HT1080 (cell line): ENCODE data around the gene IGIP. TPM values are rescaled to one million over a fixed set of nuclear protein-coding genes. Genes with fewer than 3 reads are reported as not detected.

Source experiments
- DNase-seq: peaks from one replicate; pipeline ENCODE4 v3.0.0-alpha.2; 2015; ENCODE audit warnings: low read depth
- total RNA-seq: library from RNA; depleted of rRNA; stranded (reverse); fragments of >200 nt; shearing (Covaris generic); gene quantifications from 2 replicates; pipeline ENCODE4 v1.2.3, GENCODE V29; 2014; rRNA removed

Gene IGIP
- total RNA-seq, 1 experiment from 2014 or later = 0.85 TPM

DNA sequence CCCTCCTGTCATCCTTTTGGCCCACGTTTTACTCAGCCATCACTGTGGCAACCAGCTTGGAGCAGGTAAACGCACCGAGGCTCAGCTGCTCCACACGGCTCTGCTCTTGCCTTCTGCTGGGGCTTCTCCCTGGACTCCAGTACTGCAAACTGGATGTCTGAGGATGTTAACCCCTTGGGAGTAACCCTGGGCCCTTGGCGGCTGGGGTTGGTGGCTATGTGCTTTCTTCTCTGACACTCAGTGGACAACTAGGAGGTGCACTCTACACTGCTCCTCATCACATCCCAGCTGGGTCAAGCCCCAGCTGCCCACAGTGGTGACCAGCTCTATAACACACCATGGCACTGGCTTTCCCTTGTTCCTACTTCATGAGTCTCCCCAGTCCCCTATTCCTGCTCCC lies 37.0 kb downstream of the IGIP start:
- DNase-seq = no peak

DNA sequence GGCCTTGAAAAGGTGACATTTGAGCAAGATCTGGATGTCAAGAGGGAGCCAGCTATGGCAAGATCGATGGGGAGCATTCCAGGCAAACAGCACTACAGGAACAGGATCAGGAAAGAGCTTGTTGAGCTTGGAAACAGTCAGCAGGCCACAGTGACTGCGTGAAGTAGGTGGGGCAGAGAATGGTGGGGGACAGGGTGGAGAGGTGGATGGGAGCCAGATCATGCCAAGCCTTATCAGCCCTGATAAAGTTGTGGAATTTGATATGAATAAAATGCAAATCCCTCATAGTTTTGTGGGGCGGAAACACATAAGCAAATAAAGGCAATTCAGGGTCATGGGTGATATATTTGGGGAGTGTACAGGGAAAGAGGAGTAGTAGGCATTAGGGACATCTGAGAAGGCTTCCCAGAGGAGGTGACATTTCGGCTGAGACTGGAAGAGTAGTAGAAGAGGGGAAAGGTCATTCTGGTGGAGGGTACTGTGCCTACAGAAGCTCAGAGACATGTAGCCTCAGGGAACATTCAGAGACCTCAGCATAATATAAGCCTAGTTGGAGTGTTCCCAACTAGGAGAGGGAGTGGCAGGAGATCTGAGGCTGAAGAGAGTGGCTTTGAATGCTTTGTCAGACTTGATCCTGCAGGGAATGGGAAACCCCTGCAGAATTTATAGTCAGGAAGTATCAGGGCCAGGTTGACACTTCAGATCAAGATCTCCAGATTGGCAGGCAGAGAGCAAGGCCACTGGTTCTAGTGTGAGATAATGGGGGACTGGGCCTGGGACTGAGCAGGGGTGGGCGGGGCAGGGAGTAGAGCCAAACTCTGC lies 39.6 kb downstream of the IGIP start:
- DNase-seq = no peak

GRCh38 chr5:140165923-140166270 lies 40.2 kb downstream of the IGIP start:
- DNase-seq = no peak

GRCh38 chr5:140166911-140167310 lies 41.2 kb downstream of the IGIP start:
- no peak for DNase-seq

GRCh38 chr5:140168371-140168770 lies 42.6 kb downstream of the IGIP start:
- no peak for DNase-seq

- DNase-seq = peak; percentile 42
Measured at GRCh38 chr5:140169410-140169809, 43.7 kb downstream of the IGIP start.

DNA sequence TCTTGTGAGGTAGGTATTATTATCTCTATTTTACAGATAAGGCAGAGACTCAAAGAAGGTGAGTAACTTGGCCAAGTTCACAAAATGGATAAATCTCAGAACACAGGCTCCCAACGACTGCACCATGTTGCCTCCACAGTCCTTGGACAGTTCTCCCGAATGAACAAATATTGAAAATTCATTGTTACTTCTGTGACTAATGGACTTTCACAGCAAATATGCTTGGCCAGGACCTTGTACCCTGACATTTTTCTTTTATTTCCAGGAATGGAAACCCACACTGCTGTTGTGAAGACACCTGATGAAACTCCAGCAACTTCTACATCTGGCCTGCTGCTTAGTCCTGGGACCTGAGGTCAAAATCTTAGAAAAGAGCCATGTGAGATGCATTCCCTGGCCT lies 46.7 kb downstream of the IGIP start:
- no peak for DNase-seq

DNA sequence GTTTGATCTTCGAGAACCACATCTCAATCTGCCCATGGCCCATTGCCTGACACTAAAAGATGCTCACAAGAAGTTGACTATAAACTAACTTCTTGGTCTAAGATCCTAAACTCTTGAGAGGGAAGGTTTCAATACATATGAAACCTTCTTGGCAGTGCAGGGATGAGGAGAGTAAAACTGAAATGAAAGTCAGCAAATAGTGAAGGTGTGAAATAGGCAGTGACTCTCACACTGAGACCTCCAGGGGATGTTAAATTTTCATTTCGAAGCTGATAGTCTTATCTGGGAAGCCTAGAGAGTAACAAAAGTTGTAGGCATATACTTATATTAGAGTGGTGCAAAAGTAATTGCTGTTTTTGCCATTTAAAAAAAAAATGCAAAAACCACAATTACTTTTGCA lies 48.3 kb downstream of the IGIP start:
- no peak for DNase-seq

DNA sequence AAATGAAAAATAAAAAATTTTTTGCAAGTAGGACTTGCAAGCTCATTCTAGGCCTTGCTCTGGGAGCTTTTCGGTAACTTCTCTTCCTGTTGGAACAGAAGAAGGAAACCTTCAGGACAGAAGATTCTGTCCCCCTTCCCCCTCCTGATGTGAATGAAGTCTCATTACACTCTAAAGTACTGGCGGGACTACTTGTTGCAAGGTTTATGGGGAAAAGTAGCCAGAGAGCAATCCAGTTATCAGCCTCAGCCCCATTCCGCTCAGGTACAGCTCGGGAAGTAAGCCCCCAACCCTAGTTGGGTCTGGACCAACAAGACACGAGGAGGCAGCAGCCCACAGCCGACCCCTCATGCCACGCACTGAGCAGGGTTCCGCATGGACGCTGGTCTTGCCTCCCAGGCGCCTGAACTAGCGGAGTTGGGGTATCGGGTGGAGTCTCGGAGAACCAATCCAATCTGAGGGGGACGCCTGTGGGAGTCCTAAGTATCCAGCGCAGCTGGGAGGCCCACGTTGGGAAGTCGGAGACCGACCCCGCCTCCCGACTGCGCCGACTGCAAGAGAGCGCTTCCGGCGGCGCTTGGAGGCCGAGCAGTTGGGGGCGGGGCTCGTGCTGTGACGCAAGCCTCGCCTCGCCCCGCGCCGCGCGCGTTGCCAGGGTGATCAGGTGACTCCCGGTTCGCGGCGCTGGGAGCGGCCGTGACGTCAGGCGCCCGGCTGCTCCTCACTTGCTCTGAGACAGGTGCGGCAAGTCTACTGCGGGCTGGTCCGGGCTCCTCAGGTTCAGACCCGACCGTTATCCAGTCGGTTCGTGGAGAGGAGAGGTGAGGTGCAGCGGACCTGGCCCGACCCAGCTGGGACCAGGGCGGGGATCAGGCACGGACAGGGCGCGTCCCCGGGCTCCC lies 49.0 kb downstream of the IGIP start, which contains the start of gene CYSTM1:
Gene CYSTM1 (plus strand): TSS at position 724 of the 902 bp plus-strand sequence. CDS start 19,278 bp downstream, outside the sequence.
- DNase-seq = peak; percentile 91

- DNase-seq = peak; percentile 72
Measured at GRCh38 chr5:140175367-140176030, 49.8 kb downstream of the IGIP start.

DNA sequence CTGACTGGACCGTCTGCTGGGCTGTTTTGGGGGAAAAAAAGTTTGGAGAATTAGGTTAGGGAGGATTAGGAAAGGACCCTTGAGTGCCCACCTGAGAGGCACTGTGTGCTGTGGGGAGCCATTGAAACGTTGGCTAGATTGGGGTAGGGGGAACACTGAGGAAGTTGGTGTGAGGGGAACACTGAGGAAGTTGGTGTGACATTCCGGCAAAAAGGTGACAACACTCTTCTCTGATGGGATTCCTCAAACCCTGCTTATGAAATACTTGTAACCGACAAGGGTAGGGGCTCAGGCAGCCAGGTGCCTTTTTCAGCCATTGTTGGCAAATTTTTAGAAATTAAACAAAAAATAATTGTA lies 50.3 kb downstream of the IGIP start:
- no peak for DNase-seq

- no peak for DNase-seq
Measured at GRCh38 chr5:140178086-140178410, 52.3 kb downstream of the IGIP start.

- no peak for DNase-seq
Measured at GRCh38 chr5:140178482-140179116, 52.9 kb downstream of the IGIP start.

Other genes starting within 250 kb of the IGIP start
- 9.2 and 10.4 TPM in 2 replicates for gene NRG2, start 82.6 kb upstream of the IGIP start, total RNA-seq
- gene PURA, start 11.8 kb upstream of the IGIP start, total RNA-seq = 8.8 and 12.2 TPM in 2 replicates
- 34.9 and 40.3 TPM in 2 replicates for gene CYSTM1, start 49.3 kb downstream of the IGIP start, total RNA-seq
- 114 and 149 TPM in 2 replicates for gene PFDN1, start 177.2 kb downstream of the IGIP start, total RNA-seq
- gene HBEGF, start 220.7 kb downstream of the IGIP start, total RNA-seq = 55.7 and 61.2 TPM in 2 replicates
- not detected in 2 replicates for gene SLC4A9, start 234.3 kb downstream of the IGIP start, total RNA-seq